HG02588 (cell line): Measurements from ENCODE around the gene CNNM4.

Experiments used
- ATAC-seq: cut with Tn5 transposase; IDR thresholded peaks from one replicate; pipeline ENCODE4 v1.9.1; 2021; ENCODE audit warnings: mild to moderate bottlenecking, moderate library complexity; ENCODE audit not compliant: unreplicated experiment

Gene CNNM4

DNA sequence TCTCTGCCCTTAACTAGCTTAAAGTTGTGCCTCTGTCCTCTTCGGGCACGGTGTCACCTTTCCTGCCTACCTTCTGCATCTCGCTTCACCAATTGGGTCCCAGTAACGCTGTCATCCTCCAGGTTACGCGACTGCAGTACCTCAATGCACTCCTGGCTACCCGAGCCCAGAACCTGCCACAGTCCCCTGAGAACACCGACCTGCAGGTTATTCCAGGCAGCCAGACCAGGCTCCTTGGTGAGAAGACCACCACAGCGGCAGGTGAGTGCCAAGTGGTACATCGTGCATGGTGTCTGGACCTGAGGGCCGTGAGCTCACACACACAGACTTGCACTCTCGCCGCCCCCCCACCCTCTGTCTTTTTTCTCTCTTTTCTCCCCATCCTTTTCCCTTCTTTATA, 68.2 kb downstream of the CNNM4 start:
- ATAC-seq: no peak

- ATAC-seq: no peak
These were observed 69.4 kb downstream of the CNNM4 start for GRCh38 chr2:96830044-96830562.

GRCh38 chr2:96831679-96832078, 71.0 kb downstream of the CNNM4 start:
- ATAC-seq: no peak

DNA sequence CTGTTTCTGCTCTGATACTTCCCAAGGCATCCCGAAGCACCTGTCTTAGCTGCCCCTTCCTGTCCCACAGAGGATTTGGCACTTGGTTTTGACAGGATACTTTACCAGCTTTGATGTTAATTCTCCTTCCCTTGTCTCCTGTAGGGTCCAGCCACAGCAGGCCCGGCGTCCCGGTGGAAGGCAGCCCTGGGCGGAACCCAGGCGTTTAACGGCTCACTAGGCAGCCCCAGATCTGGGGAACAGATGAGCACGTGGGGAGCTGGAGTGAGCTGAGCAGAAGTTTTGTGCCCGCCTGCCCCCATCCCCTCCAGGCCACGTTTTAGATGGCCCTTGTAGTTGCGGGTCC, 71.7 kb downstream of the CNNM4 start:
- no peak for ATAC-seq

- no peak for ATAC-seq
These were observed 72.2 kb downstream of the CNNM4 start for GRCh38 chr2:96832754-96833507.

GRCh38 chr2:96835830-96836229, 75.1 kb downstream of the CNNM4 start:
- no peak for ATAC-seq

DNA sequence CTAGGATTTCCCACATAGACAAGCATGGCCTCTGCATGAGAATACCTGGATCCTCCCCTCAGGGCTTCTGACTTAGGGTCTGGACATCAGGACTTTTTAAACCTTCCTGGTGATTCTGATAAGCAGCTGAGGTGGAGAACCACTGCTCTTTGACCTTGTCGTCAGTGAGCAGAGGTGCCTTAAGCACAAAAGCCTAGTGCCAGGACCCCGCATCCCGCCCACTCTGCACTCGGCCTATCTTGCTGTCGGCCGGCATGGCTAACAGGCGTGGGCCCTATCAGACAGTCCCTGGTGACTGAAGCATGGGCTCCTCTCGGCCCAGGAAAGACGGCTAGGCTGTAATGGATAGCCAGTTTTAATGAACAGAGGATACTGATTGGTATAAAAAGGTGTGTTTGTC, 76.9 kb downstream of the CNNM4 start:
- no peak for ATAC-seq

GRCh38 chr2:96838345-96839292, 77.9 kb downstream of the CNNM4 start:
- ATAC-seq: peak; percentile 10

DNA sequence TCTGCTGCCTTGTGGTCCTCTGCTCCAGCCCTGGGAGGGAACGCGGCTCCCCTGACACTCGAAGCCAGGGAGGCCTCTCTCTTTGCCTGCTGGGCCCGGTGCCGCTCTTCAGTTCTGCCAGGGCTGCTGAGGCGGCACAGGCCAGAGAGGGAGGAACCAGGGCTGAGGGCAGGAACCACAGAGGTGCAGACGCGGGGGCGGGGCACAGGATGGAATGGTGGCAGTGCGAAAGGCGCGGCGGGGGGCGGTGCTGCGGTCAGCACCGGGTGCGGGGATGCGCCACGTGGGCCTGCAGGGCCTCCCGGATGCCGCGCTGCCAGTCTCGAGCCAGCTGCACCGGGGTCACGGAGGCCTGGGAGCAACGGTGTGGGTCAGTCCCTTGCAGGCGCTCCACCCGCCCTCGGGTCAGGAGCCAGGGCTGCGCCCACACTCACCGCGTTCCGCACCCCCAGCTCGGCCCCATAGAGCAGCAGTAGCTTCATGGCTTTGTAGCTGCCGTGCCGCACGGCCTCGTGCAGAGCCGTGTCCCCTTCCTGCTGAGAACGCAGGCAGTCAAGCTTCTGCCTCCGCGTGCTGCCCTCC, 78.7 kb downstream of the CNNM4 start:
- peak; percentile 82 for ATAC-seq

DNA sequence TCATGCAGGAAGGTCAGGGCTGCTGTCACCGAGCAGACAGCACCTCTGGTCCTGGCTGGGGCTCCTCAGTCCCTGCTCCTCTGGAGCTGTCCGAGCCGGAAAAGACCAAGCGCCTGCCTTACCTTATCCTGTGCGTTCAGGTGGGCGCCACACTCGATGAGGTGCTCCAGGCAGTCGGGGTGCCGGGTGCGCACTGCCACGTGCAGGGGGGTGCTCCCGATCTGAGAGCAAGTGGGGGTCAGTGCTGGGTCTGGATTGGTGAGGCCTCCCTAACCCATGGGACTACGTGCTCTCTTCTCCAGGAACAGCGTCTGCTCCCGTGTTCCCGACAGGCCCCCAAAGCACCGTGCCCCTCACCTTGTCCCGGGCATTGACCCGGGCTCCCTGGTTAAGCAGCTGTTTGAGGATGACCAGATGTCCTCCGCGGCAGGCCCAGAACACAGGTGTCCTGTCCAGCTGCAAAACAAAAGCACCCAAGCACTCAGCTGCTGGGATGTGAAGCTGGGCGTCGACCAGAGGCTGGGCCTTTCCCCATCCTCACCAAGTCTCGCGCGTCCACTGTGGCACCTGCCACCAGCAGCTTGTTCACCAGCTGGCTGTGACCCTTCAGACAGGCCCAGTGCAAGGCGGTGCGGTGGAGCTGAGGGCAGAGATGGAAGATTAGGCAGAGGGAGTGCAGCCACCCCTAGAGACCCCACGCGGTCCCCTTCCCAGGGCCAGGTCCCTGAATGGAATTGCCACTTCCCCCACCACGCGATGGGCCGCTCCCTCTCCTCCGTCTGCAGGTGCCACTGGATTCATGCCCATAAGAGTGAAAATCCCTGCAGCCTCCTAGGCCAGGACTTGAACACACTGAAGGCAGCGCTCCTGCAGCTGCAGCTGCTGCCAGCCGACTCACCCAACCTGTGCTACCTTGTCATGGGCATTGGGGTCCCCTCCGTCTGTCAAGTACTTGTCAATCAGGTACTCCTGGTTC, 79.5 kb downstream of the CNNM4 start:
- no peak for ATAC-seq

DNA sequence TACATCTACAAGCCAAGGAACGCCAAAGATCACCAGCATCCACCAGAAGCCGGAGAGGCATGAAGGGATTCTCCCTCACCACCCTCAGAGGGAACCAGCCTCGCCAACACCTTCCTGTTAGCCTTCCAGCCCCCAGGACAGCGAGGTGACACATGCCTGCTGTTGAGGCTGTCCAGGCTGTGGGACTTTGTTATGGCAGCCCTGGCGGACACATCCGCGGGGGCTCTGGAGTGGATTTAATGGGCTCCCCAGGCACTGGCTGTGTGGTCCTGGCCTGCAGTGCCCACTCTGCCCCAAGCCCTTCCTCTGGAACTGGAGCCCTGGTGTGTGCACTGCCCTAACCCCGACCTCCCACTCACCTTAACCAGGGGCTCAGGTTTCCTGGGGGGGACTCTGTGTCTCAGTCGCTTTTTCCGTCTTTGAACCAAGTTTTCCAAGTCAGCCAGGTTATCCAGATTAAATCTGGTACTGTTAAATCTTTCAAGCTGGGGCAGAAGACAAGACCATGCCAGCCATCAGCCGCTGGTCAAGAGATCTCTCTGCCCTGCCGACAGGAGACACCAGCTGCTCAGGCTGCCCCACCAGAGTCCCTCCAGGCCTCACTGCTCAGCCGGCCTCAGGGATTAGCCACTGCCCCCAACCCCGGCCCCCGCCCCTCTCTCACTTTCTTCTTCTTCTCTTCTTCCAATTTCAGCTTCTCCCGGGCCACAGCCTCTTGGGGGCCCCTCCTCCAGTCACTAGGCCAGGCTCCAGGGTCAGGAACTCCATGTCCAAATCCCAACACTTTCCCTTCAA, 81.2 kb downstream of the CNNM4 start:
- no peak for ATAC-seq

GRCh38 chr2:96842600-96842999, 81.9 kb downstream of the CNNM4 start:
- ATAC-seq: no peak

DNA sequence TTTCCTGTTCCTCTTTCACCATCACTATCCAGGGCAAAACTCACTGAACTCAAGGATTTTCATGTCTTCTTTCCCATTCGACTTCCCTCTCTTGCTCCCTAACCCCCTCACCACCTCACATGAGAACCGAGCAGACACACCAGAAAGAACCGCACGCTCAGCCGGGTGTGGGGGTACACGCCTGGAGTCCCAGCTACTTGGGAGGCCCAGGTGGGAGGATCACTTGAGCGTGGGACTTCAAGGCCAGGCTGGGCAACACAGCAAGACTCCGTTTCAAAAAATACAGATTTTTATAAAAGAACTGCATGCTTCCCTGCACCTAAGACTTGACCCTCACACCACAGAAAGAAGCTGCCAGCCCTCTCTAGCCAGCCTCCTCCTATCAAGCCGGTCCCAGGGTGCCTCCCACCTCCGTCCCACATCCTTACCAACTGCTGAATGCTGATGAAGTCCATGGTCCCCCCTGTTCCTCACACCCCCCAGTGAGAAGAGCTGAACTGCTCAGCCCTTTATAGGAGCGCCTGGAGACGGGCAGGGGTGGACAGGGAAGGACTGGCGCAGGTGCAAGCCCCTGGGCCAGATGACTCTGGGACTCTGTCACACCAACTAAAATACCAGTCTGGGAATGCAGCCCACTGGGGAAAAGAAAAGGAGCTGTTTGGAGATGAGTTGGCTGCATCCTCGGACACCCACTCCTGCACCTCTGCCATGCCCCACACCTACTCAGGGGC, 83.0 kb downstream of the CNNM4 start, which contains the start of gene ANKRD23:
Gene ANKRD23 (minus strand): TSS at position 484 of the 731 bp plus-strand sequence. CDS start 29 bp downstream, at position 455.
- no peak for ATAC-seq

GRCh38 chr2:96844405-96844808, 83.7 kb downstream of the CNNM4 start:
- ATAC-seq: no peak

DNA sequence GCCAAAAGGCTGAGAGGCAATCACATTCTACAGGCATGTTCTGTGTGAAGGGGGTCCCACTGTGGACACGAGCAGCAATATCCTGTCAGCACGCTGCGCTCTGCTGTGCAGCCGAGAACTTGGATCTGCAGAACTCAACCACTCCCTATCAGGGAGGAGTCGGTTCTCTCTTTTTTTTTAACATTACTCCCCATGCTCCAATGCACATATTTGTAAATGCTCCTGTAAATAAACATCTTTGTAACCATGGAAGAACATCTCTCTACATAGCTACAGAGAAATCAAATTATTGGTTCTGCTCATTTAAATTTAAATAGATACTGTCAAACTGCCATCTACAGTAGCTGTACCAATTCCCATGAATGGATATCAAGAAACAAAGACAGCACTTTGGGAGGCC, 86.1 kb downstream of the CNNM4 start:
- ATAC-seq: no peak

- ATAC-seq: no peak
These were observed 86.9 kb downstream of the CNNM4 start for GRCh38 chr2:96847586-96847985.

DNA sequence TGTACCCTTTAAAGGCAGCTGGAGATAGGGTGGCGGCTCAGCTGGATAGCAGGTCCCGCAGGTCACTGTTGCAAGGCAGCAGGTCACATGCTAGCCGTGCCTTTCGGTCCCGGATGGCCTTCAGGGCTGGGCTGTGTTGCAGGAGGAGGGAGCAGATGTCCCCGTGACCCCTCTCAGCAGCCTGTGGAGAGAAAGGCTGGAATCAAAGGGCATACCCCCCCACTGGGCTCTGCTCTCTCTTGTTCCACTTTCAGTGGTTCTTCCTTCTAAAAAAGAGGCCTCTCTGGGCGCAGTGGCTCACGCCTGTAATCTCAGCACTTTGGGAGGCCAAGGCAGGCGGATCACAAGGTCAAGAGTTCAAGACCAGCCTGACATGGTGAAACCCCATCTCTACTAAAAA, 87.6 kb downstream of the CNNM4 start:
- ATAC-seq: no peak

DNA sequence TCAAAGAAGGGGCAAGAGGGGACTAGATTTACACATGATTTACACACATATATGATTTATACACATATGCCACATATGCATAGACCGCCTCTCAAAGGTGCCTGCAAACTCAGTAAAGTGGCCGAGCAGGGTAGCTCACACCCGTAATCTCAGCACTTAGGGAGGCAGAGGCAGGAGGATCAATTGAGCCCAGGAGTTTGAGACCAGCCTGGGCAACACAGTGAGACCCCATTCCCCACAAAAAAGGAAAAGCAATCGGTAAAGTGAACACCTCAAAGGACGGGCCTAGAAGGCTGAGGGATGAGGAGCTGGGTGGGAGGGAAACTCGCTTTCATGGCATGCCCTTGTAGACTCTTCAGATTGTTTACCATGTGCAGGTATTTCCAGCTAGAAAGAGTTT, 92.0 kb downstream of the CNNM4 start:
- no peak for ATAC-seq

DNA sequence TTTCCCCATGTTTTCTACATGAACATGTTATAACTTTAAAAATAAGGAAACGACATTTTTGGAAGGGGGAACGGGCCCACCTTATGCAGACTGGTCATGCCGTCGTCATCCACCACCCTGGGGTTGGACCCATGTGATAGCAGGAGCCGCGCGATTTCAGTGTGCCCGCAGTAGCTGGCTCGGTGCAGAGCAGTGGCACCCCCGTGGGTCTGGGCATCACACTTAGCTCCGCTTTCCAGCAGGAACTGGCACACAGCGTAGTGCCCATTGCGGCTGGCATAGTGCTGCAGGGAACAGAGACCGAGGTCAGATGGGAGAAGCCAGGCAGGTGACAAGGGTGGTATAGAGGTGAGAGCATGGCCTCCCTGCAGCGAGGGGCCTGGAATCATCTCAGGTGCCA, 92.6 kb downstream of the CNNM4 start:
- no peak for ATAC-seq
